Suppressor macrophage (primary cell): Measurements from ENCODE around the gene TMIGD3.
"Not testable (repeated sequence)": the region's sequence is repeated elsewhere in the genome, so short reads cannot be mapped to it uniquely, and the experiment has no call there.

ENCODE experiments used
- DNase-seq, 4 experiments: peaks; one replicate each; pipeline ENCODE4 v3.0.0-alpha.2; 2020 to 2022
- total RNA-seq, 17 experiments: gene quantifications; one replicate each; lab custom pipeline; 2026; ENCODE audit warnings: mixed read lengths in 6 of 17, inconsistent platforms in 3 of 17; lab: John Stamatoyannopoulos, UW

The TMIGD3 gene
- 0.64 to 24.5 (median 9.1) reads per million in 17 experiments for total RNA-seq

DNA sequence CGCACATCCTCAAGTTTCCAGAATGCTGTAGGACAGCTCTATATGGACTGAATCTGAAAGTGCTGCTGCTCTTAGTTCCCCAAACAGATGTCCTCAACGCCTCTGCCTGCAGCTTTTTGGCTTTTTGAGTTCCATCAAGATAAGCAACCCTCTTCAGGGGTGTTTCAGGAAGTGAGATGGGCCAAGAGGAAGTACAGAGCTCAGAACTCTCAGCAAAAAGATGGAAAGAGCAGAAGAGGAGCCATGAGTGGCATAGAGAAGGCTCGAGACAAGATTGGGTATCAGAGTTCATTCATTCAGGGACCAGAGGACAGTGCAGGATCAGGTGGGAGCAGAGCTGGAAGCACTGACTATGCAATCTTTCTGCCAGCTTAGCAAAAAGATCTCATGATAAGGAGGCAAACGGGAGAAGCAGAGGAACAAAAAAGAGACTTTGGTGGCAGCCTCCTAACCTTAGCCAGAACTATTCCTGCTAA, at the start of gene TMIGD3, which contains the start of gene ADORA3:
TMIGD3 (minus strand) TSS at position 49 of the 476 bp plus-strand sequence. CDS start 279 bp downstream, outside the sequence.
ADORA3 (minus strand) TSS at position 49 of the 476 bp plus-strand sequence. CDS start 279 bp downstream, outside the sequence.
- DNase-seq, result peak; percentile 84 to 93 (median 88)

DNA sequence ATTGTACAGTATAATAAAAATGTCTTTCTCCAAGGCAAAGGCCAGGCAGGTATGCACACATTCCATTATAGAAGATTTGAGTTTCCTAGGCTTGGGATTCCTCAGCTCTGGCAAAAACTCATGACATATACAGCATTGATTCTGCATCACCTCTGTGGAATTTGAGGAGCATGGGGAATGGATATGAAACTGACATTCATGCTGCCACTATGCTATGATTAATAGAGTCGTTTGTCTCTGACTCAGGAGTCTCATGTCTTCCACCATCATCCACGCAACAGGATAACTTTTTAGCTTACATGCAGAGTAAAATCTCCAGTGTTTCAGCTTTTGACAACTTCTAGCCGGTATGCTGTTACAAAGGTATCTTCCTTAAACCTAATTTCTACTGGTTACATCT, 49.8 kb upstream of the TMIGD3 start:
- no peak for DNase-seq

DNA sequence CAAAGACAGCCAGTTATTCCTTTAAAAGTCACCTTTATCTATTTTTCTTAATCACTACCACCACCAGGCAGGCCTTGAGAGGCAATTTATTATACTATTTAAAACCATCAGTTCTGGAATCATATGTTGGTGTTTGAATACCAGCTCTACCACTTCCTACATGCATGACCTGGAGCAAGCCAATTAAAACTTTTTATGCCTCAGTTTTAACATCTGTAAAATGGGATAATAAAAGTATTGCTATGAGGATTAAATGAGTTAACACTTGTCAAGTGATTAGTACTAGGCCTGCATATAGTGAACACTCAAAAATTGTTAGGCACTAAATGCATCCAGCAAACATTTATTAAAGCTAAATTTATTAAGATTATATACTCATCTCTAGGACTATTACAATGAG, 49.2 kb upstream of the TMIGD3 start:
- DNase-seq, result no peak

DNA sequence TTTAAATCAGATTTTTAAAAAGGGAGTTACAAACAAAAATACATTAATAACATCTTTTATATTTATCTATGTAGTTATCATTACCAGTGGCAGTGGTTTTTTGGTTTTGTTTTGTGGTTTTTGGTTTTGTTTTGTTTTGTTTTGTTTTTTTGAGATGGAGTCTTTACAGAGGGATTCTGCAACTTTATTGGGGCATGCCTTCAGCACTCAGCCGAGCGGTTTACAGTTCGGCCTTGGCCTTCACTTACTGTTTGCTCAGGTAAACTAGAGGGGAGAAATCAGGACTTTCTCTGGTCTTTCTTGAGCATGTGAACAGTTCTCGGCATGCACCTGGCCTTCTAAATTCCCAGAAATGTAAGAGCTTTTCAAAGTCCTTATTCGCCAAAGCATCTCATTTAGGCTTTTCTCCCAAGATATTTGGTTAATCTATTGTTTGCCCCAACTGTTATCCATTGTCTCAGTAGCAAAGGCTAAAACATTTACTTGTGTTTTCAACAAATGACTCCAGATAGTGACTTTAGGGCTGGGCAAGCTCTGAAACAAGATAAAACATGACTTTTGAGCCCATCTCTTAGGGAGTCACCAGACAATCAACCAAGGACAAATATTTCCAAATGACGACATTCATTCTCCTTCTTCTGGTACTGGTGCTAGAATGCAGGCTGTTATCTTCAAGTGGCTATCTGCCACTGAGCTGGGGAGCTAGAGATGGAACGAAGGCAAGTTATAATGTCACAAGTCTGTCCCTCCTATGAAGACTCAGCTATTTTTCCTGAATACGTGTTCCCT, 48.4 kb upstream of the TMIGD3 start:
- DNase-seq, result no peak

DNA sequence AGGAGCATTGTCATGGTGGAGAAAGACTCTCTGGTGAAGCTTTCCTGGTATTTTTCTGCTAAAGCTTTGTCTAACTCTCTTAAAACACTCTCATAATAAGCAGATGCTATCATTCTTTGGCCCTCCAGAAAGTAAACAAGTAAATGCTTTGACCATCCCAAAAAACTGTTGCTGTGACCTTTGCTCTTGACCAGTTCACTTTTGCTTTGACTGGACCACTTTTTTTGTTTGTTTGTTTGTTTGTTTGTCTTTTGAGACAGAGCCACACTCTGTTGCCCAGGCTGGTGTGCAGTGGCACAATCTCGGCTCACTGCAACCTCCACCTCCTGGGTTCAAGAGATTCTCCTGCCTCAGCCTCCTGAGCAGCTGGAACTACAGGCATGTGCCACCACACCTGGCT, 44.4 kb upstream of the TMIGD3 start:
- DNase-seq, result not testable (repeated sequence)

DNA sequence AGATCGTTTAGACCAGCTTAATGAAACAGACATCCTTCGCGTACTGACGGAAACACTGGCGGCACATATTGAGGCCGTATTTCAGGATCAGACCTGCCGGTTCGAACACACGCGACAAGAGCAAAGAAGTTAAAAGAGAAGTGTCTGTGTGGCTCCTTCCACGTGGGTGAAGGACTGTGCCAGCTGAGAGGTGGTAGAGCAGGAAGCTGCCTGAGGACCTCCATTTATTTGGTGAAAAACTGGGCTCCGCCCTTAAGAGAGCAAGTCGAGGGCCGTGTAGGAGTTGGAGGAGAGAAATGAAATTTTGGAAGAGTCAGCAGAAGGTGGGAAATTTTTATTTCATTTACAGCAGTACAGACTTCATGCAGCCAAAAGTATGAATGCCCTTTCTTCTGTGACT, 38.8 kb upstream of the TMIGD3 start:
- DNase-seq, result no peak

DNA sequence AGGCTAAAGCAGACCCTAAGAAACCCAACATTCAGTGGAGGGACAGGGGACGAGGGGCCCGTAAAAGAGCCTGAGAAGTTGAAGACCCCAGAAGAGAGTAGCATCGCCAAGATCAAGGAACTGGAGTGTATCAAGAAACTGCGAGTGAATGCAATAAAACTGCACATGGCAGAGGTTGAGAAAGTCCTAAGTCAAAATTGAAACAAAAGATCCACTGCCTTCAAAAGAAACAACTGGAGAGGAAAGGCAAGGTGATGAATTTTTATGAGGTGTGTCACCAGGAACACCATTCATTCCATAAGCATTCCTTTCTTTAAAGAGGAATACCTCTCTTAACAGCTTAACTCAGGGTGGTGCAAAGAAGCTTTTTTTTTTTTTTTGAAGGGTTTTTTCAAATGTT, 38.3 kb upstream of the TMIGD3 start:
- DNase-seq, result no peak

DNA sequence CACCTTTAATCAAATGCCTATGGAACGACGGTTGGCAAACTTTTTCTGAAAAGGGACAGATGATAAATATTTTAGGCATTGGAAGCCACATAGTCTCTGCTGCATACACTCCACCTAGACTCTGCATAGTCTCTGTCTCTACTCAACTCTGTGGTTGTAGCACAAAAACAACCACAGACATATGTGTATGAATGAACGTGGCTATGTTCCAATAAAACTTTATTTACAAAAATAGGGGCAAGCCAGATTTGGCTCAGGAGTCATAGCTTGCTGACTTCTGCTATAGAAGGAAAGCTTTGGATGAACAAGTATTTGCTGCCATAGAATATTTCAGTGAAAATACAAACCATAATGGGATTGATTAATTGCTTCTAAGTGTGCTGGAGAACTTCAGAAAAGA, 37.5 kb upstream of the TMIGD3 start:
- no peak for DNase-seq

DNA sequence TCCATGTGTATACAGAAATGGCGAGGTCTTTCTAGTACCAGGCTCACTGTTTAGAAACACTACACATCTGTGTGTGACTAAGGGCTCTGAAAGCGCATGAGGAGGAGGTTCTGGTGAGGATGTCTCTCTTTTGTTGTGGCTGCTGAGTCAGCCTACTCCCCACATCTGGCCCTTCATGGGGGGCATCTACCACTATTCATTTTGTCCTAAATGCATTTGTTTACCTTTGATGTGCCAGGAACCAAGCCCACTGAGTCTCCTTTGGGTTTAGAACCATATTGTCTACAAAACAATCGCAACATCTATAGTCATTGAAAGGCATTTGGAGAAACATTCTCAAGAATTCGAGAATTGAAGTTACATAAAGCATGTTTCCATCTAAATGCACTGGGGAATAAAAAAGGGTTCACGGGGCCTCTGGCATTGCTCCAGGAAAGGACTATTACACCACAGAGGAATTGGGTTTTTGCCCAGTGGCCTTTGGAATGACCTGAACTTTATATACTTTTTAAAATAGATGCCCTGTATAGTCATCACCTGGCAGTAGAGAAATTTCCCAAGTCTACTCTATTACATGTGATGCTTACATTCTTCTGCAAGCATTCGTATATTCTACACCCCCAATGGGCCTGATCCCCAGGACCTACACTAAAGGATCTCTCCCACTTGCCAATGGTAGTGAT, 35.1 kb upstream of the TMIGD3 start:
- no peak for DNase-seq

DNA sequence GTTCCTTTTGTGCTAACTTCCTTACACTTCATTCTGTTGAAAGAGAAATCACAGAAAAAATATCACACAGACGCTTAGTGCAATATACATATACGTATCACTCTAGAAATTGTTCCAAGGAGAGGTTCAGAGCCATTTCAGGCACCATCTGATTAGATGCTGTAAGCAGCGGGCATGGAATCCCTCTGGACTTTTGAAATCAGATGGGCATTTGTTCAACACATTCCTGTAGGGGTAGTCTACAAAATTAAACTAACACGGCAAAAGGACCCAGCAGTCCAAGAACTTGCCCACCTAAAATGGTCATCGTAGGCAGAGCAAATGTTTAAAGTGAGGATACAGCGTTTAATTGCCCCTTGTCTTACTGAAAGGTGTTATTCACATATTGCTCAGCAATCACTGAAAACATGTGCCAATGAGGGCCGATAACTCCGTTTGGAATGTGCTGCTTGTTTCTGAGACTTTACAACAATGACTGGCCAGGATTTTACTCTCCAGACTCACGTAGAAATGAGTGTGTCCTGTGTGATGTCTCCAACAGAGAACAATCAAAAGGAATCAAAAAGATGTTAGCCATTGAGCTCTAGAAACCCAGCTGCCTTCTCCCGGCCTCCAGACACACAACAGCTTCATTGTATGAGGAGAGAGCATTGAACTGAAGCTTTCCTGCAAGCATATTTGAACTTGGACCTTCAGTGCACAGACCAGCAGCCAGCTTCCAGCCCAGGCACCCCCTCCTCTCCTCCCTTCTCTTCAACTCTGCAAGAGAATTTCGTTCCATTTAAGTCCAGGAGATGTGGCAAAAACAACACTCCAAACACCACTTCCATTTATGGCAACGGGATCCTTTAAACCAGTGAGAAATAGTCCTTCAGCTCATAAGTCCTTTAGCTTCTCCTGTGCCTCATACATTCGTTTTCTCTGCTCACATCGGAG, 32.1 kb upstream of the TMIGD3 start:
- no peak for DNase-seq

DNA sequence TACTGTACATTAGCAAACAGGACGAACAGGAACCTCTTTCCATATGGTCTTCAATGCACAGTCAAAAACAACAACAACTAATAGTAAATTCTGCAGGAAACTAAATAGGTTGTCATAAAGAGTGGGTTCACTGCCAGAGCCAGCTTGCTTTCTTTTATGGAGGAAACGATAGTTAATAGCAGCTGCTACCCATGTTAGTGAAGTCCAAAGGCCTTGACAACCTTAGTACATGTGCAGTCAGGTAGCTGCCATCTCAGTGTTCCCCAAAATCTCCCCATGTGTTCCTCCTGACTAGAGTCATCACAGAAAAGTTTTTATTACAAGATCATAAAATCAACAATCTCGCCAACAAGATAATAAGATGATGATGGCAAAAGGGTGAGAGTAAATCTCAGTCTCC, 16.6 kb upstream of the TMIGD3 start:
- DNase-seq, result no peak

DNA sequence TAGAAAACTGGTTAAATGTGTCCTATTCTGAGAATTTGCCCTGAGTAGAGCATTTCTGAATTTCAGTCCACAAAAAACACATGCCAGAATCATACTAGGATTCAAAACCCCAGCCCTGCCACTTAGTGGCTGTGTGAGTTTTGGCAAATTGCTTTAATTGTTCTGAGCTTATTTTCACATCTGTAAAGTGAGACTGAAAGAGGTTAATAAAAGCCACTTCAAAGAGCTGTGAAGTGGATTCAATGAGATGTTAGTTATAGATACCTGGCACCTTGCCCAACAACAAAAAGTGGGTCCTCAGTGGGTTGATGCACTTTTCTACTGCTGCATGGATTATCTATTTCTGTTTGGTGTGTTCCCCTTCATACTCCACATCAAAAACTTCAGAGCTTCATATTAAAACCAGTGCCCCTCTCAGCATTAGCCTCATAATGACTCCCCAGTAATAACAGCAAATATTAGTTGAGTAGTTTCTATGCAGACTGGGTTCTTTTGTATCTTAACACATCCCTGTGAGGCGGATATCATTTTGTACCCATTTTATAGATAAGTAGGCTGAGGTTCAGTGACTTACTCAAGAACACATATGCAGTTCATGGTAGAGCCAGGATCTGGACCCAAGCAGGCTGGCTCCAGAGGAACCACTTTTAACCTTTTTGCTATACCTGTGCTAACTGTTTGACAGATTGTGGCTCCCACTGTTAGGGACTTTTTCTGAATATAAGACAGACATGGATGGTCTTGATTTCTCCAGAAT, 14.2 kb upstream of the TMIGD3 start:
- no peak for DNase-seq

DNA sequence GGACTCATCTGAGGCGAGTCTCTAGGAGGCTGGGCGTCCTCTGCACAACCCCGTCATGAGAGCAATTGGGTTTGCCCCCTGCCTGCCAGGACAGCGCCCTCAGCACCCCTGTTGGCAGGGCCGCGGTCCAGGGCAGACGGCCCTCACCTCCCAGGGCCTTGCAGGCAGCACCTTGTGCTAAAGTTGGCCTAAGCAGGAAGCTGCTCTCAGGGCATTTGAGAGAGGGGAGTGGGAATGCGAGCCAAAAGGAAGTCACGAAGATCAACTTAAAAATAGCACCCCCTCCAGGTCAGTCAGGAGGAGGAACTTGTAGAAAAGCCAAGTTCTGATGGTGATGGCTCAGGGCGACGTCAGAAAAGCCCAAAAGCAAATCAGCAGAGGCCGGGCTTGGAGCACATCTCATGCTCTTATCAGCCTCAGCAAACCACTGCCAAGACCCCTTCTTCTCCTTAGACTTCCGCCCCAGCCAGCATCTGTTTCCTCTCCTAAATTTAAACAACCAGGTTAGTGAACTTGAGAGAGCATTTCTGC, 12.6 kb upstream of the TMIGD3 start:
- peak; percentile 57 to 80 (median 74) for DNase-seq

DNA sequence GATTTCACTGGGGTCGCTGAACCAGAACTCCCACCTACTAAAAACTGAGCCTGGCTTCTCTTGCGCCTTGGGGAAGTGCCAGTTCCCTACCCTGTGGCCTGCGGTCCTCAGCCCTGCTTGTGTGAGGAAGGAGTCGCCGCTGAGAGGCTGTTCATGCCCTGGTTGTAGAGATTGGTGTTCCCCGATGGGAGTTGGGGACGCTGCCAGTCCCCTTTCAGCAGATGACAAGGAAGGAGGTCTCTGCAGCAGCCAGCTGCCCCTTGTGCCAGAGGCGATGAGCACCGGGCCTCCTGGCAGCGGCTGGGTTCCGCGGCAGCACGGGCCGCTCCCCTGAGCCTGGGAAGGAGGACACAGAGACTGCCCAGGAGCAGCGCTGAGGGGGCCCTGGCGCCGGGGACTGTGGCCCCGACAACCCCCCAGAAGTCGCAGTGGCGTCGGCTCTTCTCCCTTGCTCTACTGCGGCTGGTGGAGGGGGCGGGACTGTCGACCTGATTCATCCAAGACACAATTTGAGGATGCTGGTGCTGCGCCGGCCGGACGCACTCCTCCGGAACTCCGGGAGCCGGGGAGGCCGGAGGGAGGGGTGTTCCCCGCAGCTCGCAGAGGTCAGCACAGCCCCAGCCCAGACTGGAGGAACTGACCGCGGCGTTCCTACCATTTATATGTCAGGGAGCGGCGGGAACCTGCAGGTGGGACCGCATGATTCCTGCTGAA, 12.0 kb upstream of the TMIGD3 start:
- peak; percentile 70 to 86 (median 85) for DNase-seq

DNA sequence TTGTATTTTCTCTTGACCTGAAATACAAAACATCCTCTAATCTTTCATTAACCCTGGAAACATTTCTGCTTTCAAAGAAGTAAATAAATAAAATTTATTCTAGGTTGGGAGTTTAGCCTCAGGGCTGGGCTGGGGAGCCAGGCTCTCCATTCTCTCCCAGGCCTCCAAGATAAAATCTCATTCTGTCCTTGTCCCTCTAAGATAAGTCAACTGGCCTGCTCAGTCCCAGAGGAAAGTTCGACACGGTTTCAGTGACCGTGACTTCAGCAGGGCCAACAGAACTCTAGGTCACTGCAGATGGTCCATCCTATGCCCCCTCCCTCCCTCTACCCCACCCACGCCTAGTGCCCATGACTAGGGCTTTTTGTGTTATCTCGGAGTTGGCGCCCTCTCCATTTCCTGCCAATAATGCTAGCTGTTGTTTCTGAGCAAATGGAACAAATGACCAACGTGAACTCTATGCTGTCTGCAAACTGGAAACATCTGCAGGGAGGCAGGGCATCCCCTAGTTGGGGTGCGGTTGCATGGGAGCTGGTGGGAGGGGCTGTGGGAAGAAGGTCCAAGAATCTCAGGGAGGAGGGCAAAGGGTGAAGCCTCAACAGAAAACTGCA, 10.1 kb upstream of the TMIGD3 start:
- DNase-seq, result peak in 1 of 4 experiments; percentile 35

DNA sequence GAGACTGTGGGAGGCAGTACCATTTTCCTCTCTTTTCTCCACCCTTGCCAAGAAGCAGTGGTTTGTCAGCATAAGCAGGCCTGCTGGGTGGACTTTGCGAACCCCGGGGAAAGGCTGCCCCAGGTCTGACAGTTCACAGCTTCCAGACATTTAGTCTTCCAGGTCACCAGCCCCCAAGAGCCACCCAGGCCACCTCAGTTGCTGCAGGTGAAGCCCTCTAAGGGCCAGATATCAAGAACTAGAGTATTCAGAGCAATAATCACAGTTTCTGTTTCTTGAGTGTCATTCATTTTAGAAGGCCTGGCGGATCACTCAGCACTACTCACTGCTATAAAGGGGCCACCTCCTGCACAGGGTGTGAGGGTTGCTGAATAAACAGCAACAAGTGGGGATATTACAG, 9.5 kb upstream of the TMIGD3 start:
- DNase-seq, result no peak

DNA sequence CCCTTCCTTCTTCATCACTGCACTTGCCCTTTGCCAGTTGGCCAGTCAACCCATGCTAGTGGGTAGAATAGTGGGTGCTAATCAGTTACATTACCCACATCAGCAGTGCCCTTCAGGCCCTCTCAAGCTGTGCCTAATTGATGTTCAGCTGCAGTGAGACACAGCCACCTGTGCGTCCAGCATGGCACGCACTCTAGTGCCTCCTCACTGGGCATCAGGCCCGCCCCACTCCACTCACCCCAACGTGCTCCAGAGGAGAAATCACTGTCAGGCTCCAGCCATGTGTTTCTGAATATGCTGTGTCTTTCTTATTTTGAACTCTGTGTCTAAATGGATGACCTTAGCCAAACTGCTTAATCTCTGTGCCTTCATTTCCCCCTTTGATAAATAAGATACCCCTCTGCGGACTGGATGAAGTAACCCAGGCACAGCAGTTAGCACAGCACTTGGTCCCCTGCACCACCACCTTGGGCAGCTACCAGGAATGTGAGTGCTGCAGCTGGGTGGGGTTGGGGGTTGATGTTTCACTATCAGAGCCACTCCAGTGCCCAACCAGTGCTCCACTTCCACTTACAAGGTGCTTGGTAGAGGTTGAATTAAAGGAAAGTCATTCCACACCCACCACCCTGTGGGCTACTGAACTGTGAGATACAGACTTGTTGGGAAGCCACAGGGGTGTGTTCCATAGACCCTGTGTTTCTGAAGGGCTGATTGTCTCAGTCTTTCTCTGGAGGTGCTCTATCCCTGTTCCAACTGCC, 8.9 kb upstream of the TMIGD3 start:
- no peak for DNase-seq

DNA sequence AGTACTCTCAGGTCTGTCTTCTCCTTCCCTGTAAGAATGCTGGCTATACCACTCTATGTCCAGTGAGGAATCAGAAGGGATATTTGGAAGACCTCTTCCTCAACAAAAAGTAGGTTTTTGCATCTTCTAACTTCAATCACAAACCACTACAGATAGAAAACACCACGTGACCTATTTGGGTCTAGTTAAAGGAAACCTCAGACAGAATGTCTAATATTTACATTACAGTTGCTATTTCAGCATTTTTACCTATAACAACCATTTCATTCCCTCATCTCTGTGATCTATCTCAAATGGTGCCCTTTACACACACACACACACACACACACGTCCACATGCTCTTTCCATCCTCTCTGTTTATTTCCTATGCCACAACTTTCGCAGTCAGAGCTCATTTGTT, 7.9 kb upstream of the TMIGD3 start:
- DNase-seq, result no peak

DNA sequence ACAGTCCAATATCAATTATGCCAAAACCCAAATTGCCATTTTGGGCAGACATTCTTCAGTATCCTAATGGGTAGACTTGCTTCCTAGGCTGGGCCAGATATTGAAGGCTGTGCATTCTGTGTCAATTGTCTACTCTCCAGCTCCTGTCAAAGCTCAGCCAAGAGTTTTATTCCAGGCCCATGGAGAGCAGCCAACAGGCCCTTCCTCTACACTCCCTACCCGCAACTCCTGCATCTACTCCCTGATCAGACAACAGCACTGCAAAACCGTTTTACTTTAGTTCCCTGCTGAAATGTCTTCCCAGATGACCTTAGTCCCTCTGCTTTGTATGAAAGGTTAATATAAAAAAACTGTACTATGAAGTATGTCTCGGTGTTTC, 6.6 kb upstream of the TMIGD3 start:
- DNase-seq, result no peak
